Karpas-422 (cell line): ENCODE data around the gene MBD3. TPM values are rescaled to one million over a fixed set of nuclear protein-coding genes. Genes with fewer than 3 reads are reported as not detected.

Source experiments
- DNase-seq: peaks from one replicate; pipeline ENCODE4 v3.0.0-alpha.2; 2015
- H2AFZ ChIP-seq: fragments of 200-600 bp; sonication (generic); 2 replicates; pipeline ENCODE4 v1.6.1; 2014; ENCODE audit warnings: antibody characterized with exemption, low read length, mixed read lengths
- H3K27ac ChIP-seq: fragments of 200-600 bp; sonication (generic); 2 replicates; pipeline ENCODE4 v1.5.1; 2014; ENCODE audit warnings: mild to moderate bottlenecking, low read length, moderate library complexity
- H3K27me3 ChIP-seq: fragments of 200-600 bp; sonication (generic); 2 replicates; pipeline ENCODE4 v1.6.1; 2014; ENCODE audit warnings: low read length, mixed read lengths
- H3K36me3 ChIP-seq: fragments of 200-600 bp; sonication (generic); 2 replicates; pipeline ENCODE4 v1.6.1; 2014; ENCODE audit warnings: low read length, mixed read lengths; ENCODE audit not compliant: insufficient read depth
- H3K4me1 ChIP-seq: fragments of 200-600 bp; sonication (generic); 2 replicates; pipeline ENCODE4 v1.6.1; 2014; ENCODE audit warnings: mild to moderate bottlenecking, low read length, mixed read lengths
- H3K4me2 ChIP-seq: fragments of 200-600 bp; sonication (generic); 2 replicates; pipeline ENCODE4 v1.6.1; 2014; ENCODE audit warnings: low read length, low read depth, mild to moderate bottlenecking; ENCODE audit not compliant: poor library complexity, severe bottlenecking
- H3K4me3 ChIP-seq: fragments of 200-600 bp; sonication (generic); 2 replicates; pipeline ENCODE4 v1.5.1; 2014; ENCODE audit warnings: mild to moderate bottlenecking, antibody characterized with exemption, low read length, mixed read lengths
- H3K79me2 ChIP-seq: fragments of 200-600 bp; sonication (generic); 2 replicates; pipeline ENCODE4 v1.6.1; 2014; ENCODE audit warnings: mild to moderate bottlenecking, low read length, mixed read lengths
- H3K9ac ChIP-seq: fragments of 200-600 bp; sonication (generic); 2 replicates; pipeline ENCODE4 v1.6.0; 2014; ENCODE audit warnings: low read length
- H3K9me2 ChIP-seq: fragments of 200-600 bp; sonication (generic), shearing (Covaris generic); replicated peaks from 2 replicates; pipeline ENCODE4 v1.6.0; 2014; ENCODE audit warnings: mild to moderate bottlenecking, low read length, moderate library complexity; ENCODE audit not compliant: insufficient read depth
- H3K9me3 ChIP-seq: fragments of 300-700, 200-600 bp; sonication (generic); 2 replicates; pipeline ENCODE4 v1.6.1; 2014; ENCODE audit warnings: low read length, mixed read lengths
- H4K20me1 ChIP-seq: fragments of 200-600 bp; sonication (generic); 2 replicates; pipeline ENCODE4 v1.6.1; 2014; ENCODE audit warnings: mild to moderate bottlenecking, antibody characterized with exemption, low read length, low read depth; ENCODE audit not compliant: insufficient read depth
- small RNA-seq: library from RNA; depleted of rRNA; stranded (forward); fragments of <200 nt; gene quantifications from one replicate; pipeline ENCODE3, GENCODE V24; 2014
- total RNA-seq: library from RNA; depleted of rRNA; stranded (reverse); fragments of >200 nt; shearing (Covaris generic); gene quantifications from 2 replicates; pipeline ENCODE4 v1.2.3, GENCODE V29; 2014; ENCODE audit warnings: low replicate concordance; rRNA removed

MBD3 gene
- total RNA-seq, 1 experiment from 2014 or later: 42.2 TPM

DNA sequence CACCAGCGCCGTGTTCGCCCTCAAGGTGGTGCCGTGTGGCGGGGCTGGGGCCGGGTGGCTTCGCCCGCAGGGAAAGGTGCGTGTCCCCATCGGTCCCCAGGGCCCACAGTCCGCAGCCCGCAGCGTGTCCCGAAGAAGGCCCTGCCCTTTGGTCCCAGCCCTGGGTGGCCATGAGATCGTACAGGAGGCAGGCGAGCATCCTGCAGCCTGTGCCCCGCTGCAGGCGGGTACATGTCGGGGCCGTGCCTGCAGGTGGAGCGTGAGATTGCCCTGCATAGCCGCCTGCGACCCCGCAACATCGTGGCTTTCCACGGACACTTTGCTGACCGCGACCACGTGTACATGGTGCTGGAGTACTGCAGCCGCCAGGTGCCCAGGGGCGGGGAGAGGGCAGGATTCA is 67.3 kb downstream of the MBD3 start:
- Histone ChIP-seq H3K36me3 (no peaks in the 10 kb centered on the region), H3K27ac (no peak overlapping the region), H3K79me2 (no peaks in the 10 kb centered on the region), H2AFZ (no peak overlapping the region), H3K9me3 (no peaks in the 10 kb centered on the region), H4K20me1 (no peaks in the 10 kb centered on the region), H3K4me1 (no peaks in the 10 kb centered on the region; the same call in 1 of the 2 replicates), H3K4me3 (no peak overlapping the region), H3K4me2 (no peak overlapping the region), H3K27me3 (no peaks in the 10 kb centered on the region), H3K9ac (no peak overlapping the region), H3K9me2 (no peaks in the 10 kb centered on the region)
- DNase-seq: no peak

GRCh38 chr19:1524972-1525325 is 67.7 kb downstream of the MBD3 start:
- H3K4me1 ChIP-seq: no peaks in the 10 kb centered on the region; the same call in 1 of the 2 replicates
- H2AFZ ChIP-seq: no peak overlapping the region
- no peak overlapping the region for H3K4me3 ChIP-seq
- H3K27ac ChIP-seq: no peak overlapping the region
- H3K4me2 ChIP-seq: no peak overlapping the region
- DNase-seq: no peak
- no peak overlapping the region for H3K9ac ChIP-seq
- no peaks in the 10 kb centered on the region for H3K36me3 ChIP-seq
- H3K27me3 ChIP-seq: no peaks in the 10 kb centered on the region
- no peaks in the 10 kb centered on the region for H3K9me2 ChIP-seq
- H3K79me2 ChIP-seq: no peaks in the 10 kb centered on the region
- H4K20me1 ChIP-seq: no peaks in the 10 kb centered on the region
- no peaks in the 10 kb centered on the region for H3K9me3 ChIP-seq

DNA sequence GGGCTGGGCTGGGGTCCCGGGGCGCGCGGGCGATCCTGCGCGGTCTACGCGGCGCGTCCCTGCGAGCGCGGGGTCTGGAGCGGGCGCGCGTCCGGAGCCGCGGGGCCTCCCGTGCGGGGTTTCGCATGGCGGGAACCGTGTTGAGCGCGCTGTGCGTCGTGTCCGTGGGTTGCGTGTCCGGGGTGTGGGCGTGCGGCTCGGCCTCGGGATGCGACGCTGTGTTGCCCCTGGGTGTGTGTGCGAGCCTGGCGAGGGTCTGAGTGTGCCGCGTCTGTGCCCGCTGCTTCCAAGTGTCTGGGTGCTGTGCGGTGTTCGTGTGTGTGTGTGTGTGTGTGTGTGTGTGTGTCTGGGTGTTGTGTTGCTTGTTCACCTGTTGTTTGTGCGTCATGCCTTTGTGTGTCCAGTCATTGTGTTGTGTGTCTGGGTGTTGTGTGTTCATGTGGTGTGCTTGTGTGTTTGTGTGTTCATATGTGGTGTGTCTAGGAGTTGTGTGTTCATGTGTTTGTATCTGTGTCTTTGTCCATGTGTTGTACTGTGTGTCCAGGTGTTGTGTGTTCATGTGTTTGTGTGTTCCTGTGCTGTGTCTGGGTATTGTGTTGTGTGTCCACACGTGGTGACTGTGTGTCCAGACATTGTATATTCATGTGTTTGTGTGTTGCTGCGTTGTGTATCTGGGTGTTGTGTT is 68.2 kb downstream of the MBD3 start:
- H3K4me2 ChIP-seq: no peak overlapping the region

More for the DNA sequence above, 68.2 kb downstream of the MBD3 start:
- Histone ChIP-seq H3K9me2 (no peaks in the 10 kb centered on the region), H3K27ac (no peak overlapping the region), H3K79me2 (no peaks in the 10 kb centered on the region), H3K4me1 (no peaks in the 10 kb centered on the region; the same call in 1 of the 2 replicates), H3K9me3 (no peaks in the 10 kb centered on the region), H2AFZ (no peak overlapping the region), H3K9ac (no peak overlapping the region), H3K27me3 (no peaks in the 10 kb centered on the region), H3K4me3 (no peak overlapping the region), H4K20me1 (no peaks in the 10 kb centered on the region), H3K36me3 (no peaks in the 10 kb centered on the region)
- no peak for DNase-seq

Small RNA genes within 50 kb of the gene (small RNA-seq; reads per million reads assigned to genes)
- not detected for gene AC005943.2
- not detected for gene RN7SL477P
- gene RNU6-1223P: 0.12 reads per million

Other genes with a start within 250 kb of the MBD3 start
- gene NDUFS7, start 209.0 kb downstream of the MBD3 start, total RNA-seq: 98.1 and 129 TPM in 2 replicates
- gene GAMT, start 191.3 kb downstream of the MBD3 start, total RNA-seq: 63.7 and 144 TPM in 2 replicates
- gene DAZAP1, start 185.3 kb downstream of the MBD3 start, total RNA-seq: 110 and 244 TPM in 2 replicates
- 2,088 and 3,414 TPM in 2 replicates for gene RPS15, start 154.5 kb downstream of the MBD3 start, total RNA-seq
- 1.1 and 2.8 TPM in 2 replicates for gene APC2, start 142.7 kb downstream of the MBD3 start, total RNA-seq
- gene C19orf25, start 113.7 kb downstream of the MBD3 start, total RNA-seq: 26.4 and 62.2 TPM in 2 replicates
- gene PCSK4, start 102.5 kb downstream of the MBD3 start, total RNA-seq: 2.0 and 5.0 TPM in 2 replicates
- 1.3 and 1.5 TPM in 2 replicates for gene REEP6, start 101.7 kb downstream of the MBD3 start, total RNA-seq
- 0.94 and 2.6 TPM in 2 replicates for gene ADAMTSL5, start 79.8 kb downstream of the MBD3 start, total RNA-seq
- gene PLK5, start 68.8 kb downstream of the MBD3 start, total RNA-seq: not detected in 2 replicates
- gene MEX3D, start 24.5 kb downstream of the MBD3 start, total RNA-seq: 5.6 and 13.5 TPM in 2 replicates
- gene UQCR11, start 12.6 kb upstream of the MBD3 start, total RNA-seq: 106 and 170 TPM in 2 replicates
- gene TCF3, start 59.8 kb upstream of the MBD3 start, total RNA-seq: 91.5 and 284 TPM in 2 replicates
- gene ONECUT3, start 160.6 kb upstream of the MBD3 start, total RNA-seq: not detected in 2 replicates
- gene ATP8B3, start 219.4 kb upstream of the MBD3 start, total RNA-seq: 1.0 and 6.0 TPM in 2 replicates